Measurements from ENCODE around the gene RETREG1.

The RETREG1 gene

GRCh38 chr5:16548115-16548514 lies 68.7 kb downstream of the RETREG1 start:
- Histone ChIP-seq H3K27me3 (ENCODE audit: insufficient read depth, low read length) (no peaks in the 10 kb centered on the region; the same call in 1 of the 2 replicates), H3K4me3 (ENCODE audit: low read depth, low read length, poor library complexity, severe bottlenecking) (no peak overlapping the region), H3K9me3 (ENCODE audit: low read length) (no peaks in the 10 kb centered on the region), H2AFZ (ENCODE audit: low read length) (no peak overlapping the region), H4K20me1 (ENCODE audit: insufficient read depth, low read length) (no peaks in the 10 kb centered on the region), H3K4me2 (ENCODE audit: low read length) (no peak overlapping the region), H3K9me2 (ENCODE audit: low read depth, low read length) (no peaks in the 10 kb centered on the region), H3K79me2 (ENCODE audit: insufficient read depth, low read length) (no peaks in the 10 kb centered on the region), H3F3A (ENCODE audit: insufficient read depth, low read length) (no peaks in the 10 kb centered on the region), H3K36me3 (ENCODE audit: insufficient read depth, low read length) (no peaks in the 10 kb centered on the region), H3K27ac (ENCODE audit: low read depth, low read length, poor library complexity, severe bottlenecking) (no peak overlapping the region), H3K4me1 (ENCODE audit: insufficient read depth, low read length, severe bottlenecking) (peaks cover 15% of the 10 kb centered on the region), H3K9ac (ENCODE audit: low read length) (no peak overlapping the region)
- TF ChIP-seq EZH2 (IDR thresholded peaks at IDR 0.05; ENCODE audit: borderline replicate concordance, low read length) (no peak), CTCF (IDR thresholded peaks at IDR 0.05; ENCODE audit: low read length) (no peak)

GRCh38 chr5:16547200-16547842 lies 69.5 kb downstream of the RETREG1 start:
- Histone ChIP-seq H3K9me3 (ENCODE audit: low read length) (no peaks in the 10 kb centered on the region), H3K4me1 (ENCODE audit: insufficient read depth, low read length, severe bottlenecking) (peaks cover 8% of the 10 kb centered on the region), H3K9ac (ENCODE audit: low read length) (no peak overlapping the region), H2AFZ (ENCODE audit: low read length) (no peak overlapping the region), H3K4me2 (ENCODE audit: low read length) (no peak overlapping the region), H3K36me3 (ENCODE audit: insufficient read depth, low read length) (no peaks in the 10 kb centered on the region), H3K79me2 (ENCODE audit: insufficient read depth, low read length) (no peaks in the 10 kb centered on the region), H3K4me3 (ENCODE audit: low read depth, low read length, poor library complexity, severe bottlenecking) (no peak overlapping the region), H3F3A (ENCODE audit: insufficient read depth, low read length) (no peaks in the 10 kb centered on the region), H3K27me3 (ENCODE audit: insufficient read depth, low read length) (no peaks in the 10 kb centered on the region; the same call in 1 of the 2 replicates), H3K9me2 (ENCODE audit: low read depth, low read length) (no peaks in the 10 kb centered on the region), H4K20me1 (ENCODE audit: insufficient read depth, low read length) (no peaks in the 10 kb centered on the region), H3K27ac (ENCODE audit: low read depth, low read length, poor library complexity, severe bottlenecking) (no peak overlapping the region)
- no peak for TF ChIP-seq EZH2 (IDR thresholded peaks at IDR 0.05; ENCODE audit: borderline replicate concordance, low read length)

GRCh38 chr5:16546732-16547131 lies 70.1 kb downstream of the RETREG1 start:
- Histone ChIP-seq H3K4me3 (ENCODE audit: low read depth, low read length, poor library complexity, severe bottlenecking) (no peak overlapping the region), H3K36me3 (ENCODE audit: insufficient read depth, low read length) (no peaks in the 10 kb centered on the region), H3K27me3 (ENCODE audit: insufficient read depth, low read length) (no peaks in the 10 kb centered on the region; the same call in 1 of the 2 replicates), H3K4me2 (ENCODE audit: low read length) (no peak overlapping the region), H3K9me3 (ENCODE audit: low read length) (no peaks in the 10 kb centered on the region), H3F3A (ENCODE audit: insufficient read depth, low read length) (no peaks in the 10 kb centered on the region), H3K4me1 (ENCODE audit: insufficient read depth, low read length, severe bottlenecking) (peaks cover 8% of the 10 kb centered on the region), H3K9me2 (ENCODE audit: low read depth, low read length) (no peaks in the 10 kb centered on the region), H3K9ac (ENCODE audit: low read length) (no peak overlapping the region), H2AFZ (ENCODE audit: low read length) (no peak overlapping the region), H4K20me1 (ENCODE audit: insufficient read depth, low read length) (no peaks in the 10 kb centered on the region), H3K79me2 (ENCODE audit: insufficient read depth, low read length) (no peaks in the 10 kb centered on the region), H3K27ac (ENCODE audit: low read depth, low read length, poor library complexity, severe bottlenecking) (no peak overlapping the region)
- no peak for TF ChIP-seq CTCF (IDR thresholded peaks at IDR 0.05; ENCODE audit: low read length)
- no peak for TF ChIP-seq EZH2 (IDR thresholded peaks at IDR 0.05; ENCODE audit: borderline replicate concordance, low read length)
